ENCODE measurements around the gene NOL6.
"Not testable (repeated sequence)": the region's sequence is repeated elsewhere in the genome, so short reads cannot be mapped to it uniquely, and the experiment has no call there.

Gene NOL6

GRCh38 chr9:33473643-33474352 lies at the start of gene NOL6:
Gene NOL6 (minus strand): TSS chr9:33473924. CDS start chr9:33473842, 82 bp downstream.
- in situ Hi-C loops (cut with MboI; ENCODE audit: low sequenced_read_pairs, unreplicated experiment): no loop called here

GRCh38 chr9:33521861-33522260 lies 48.1 kb upstream of the NOL6 start:
- in situ Hi-C loops (cut with MboI; ENCODE audit: low sequenced_read_pairs, unreplicated experiment); DNase-seq (ENCODE audit: low spot score): not testable (repeated sequence)

More at GRCh38 chr9:33473643-33474352, at the start of gene NOL6:
- peak; percentile 98 for DNase-seq (ENCODE audit: low spot score)
- TF ChIP-seq CTCF (IDR thresholded peaks at IDR 0.05; ENCODE audit: borderline replicate concordance, control extremely low read depth, extremely low read depth, insufficient read depth, missing control alignments): no peak

- DNase-seq (ENCODE audit: low spot score); in situ Hi-C loops (cut with MboI; ENCODE audit: low sequenced_read_pairs, unreplicated experiment): not testable (repeated sequence)
Measured at GRCh38 chr9:33517934-33518577, 44.3 kb upstream of the NOL6 start.

- peak; percentile 50 for TF ChIP-seq CTCF (IDR thresholded peaks at IDR 0.05; ENCODE audit: borderline replicate concordance, control extremely low read depth, extremely low read depth, insufficient read depth, missing control alignments)
- peak; percentile 17 for DNase-seq (ENCODE audit: low spot score)
- in situ Hi-C loops (cut with MboI; ENCODE audit: low sequenced_read_pairs, unreplicated experiment): no loop called here
Measured at GRCh38 chr9:33517373-33517772, 43.6 kb upstream of the NOL6 start.

GRCh38 chr9:33516397-33516796 lies 42.7 kb upstream of the NOL6 start:
- DNase-seq (ENCODE audit: low spot score): not testable (repeated sequence)

GRCh38 chr9:33515342-33515995 lies 41.7 kb upstream of the NOL6 start:
- DNase-seq (ENCODE audit: low spot score); in situ Hi-C loops (cut with MboI; ENCODE audit: low sequenced_read_pairs, unreplicated experiment): not testable (repeated sequence)

More at GRCh38 chr9:33516397-33516796, 42.7 kb upstream of the NOL6 start:
- in situ Hi-C loops (cut with MboI; ENCODE audit: low sequenced_read_pairs, unreplicated experiment): not testable (repeated sequence)

GRCh38 chr9:33512535-33512934 lies 38.8 kb upstream of the NOL6 start:
- in situ Hi-C loops (cut with MboI; ENCODE audit: low sequenced_read_pairs, unreplicated experiment); DNase-seq (ENCODE audit: low spot score): not testable (repeated sequence)

- DNase-seq (ENCODE audit: low spot score): not testable (repeated sequence)
Measured at GRCh38 chr9:33511184-33511517, 37.4 kb upstream of the NOL6 start.

GRCh38 chr9:33510262-33511183 lies 36.8 kb upstream of the NOL6 start:
- DNase-seq (ENCODE audit: low spot score): peak; percentile 50
- no peak for TF ChIP-seq CTCF (IDR thresholded peaks at IDR 0.05; ENCODE audit: borderline replicate concordance, control extremely low read depth, extremely low read depth, insufficient read depth, missing control alignments)
- in situ Hi-C loops (cut with MboI; ENCODE audit: low sequenced_read_pairs, unreplicated experiment): no loop called here

More at GRCh38 chr9:33511184-33511517, 37.4 kb upstream of the NOL6 start:
- in situ Hi-C loops (cut with MboI; ENCODE audit: low sequenced_read_pairs, unreplicated experiment): not testable (repeated sequence)
